ENCODE results near the gene LILRA2. TPM values are rescaled to one million over a fixed set of nuclear protein-coding genes. Genes with fewer than 3 reads are reported as not detected.
"Not testable (repeated sequence)": the region's sequence is repeated elsewhere in the genome, so short reads cannot be mapped to it uniquely, and the experiment has no call there.

Gene LILRA2
- total RNA-seq, 2 experiments from 2014 or later, result 0.14 TPM; not detected in 1

- Mint-ChIP-seq H3K4me1 (no peaks in the 10 kb centered on the region), H3K9me3 (ENCODE audit: low read depth) (no peaks in the 10 kb centered on the region), H3K4me3 (no peak overlapping the region), H3K27ac (no peak overlapping the region), H3K36me3 (no peaks in the 10 kb centered on the region), H3K27me3 (peaks cover 2% of the 10 kb centered on the region)
- CTCF ChIA-PET, result no interaction called here
- DNase-seq (no peak), ATAC-seq (no peak)
Observed at GRCh38 chr19:54606891-54607784, 33.5 kb downstream of the LILRA2 start.

- Mint-ChIP-seq H3K36me3 (no peaks in the 10 kb centered on the region), H3K4me1 (no peaks in the 10 kb centered on the region), H3K27me3 (peaks cover 2% of the 10 kb centered on the region), H3K9me3 (ENCODE audit: low read depth) (no peaks in the 10 kb centered on the region), H3K27ac (no peak overlapping the region), H3K4me3 (no peak overlapping the region)
- DNase-seq, result no peak
- CTCF ChIA-PET, result no interaction called here
- no peak for ATAC-seq
Observed at GRCh38 chr19:54607785-54608150, 34.2 kb downstream of the LILRA2 start.

GRCh38 chr19:54608205-54608604 is 34.6 kb downstream of the LILRA2 start:
- H3K4me1 Mint-ChIP-seq, result no peaks in the 10 kb centered on the region
- H3K27me3 Mint-ChIP-seq, result peaks cover 2% of the 10 kb centered on the region
- H3K4me3 Mint-ChIP-seq, result no peak overlapping the region
- no peak overlapping the region for H3K27ac Mint-ChIP-seq
- ATAC-seq (no peak), DNase-seq (no peak)
- no peaks in the 10 kb centered on the region for H3K36me3 Mint-ChIP-seq
- H3K9me3 Mint-ChIP-seq (ENCODE audit: low read depth), result no peaks in the 10 kb centered on the region
- CTCF ChIA-PET, result no interaction called here

GRCh38 chr19:54608792-54609191 is 35.2 kb downstream of the LILRA2 start:
- Mint-ChIP-seq H3K27me3 (peaks cover 2% of the 10 kb centered on the region), H3K4me3 (no peak overlapping the region), H3K27ac (no peak overlapping the region), H3K4me1 (no peaks in the 10 kb centered on the region), H3K36me3 (no peaks in the 10 kb centered on the region), H3K9me3 (ENCODE audit: low read depth) (no peaks in the 10 kb centered on the region)
- CTCF ChIA-PET, result no interaction called here
- DNase-seq, result no peak
- ATAC-seq, result no peak

GRCh38 chr19:54609356-54609791 is 35.8 kb downstream of the LILRA2 start:
- H3K4me1 Mint-ChIP-seq, result no peaks in the 10 kb centered on the region
- no peak overlapping the region for H3K27ac Mint-ChIP-seq
- H3K27me3 Mint-ChIP-seq, result peaks cover 3% of the 10 kb centered on the region
- CTCF ChIA-PET, result no interaction called here
- ATAC-seq, result no peak
- no peaks in the 10 kb centered on the region for H3K36me3 Mint-ChIP-seq
- H3K4me3 Mint-ChIP-seq, result no peak overlapping the region
- H3K9me3 Mint-ChIP-seq (ENCODE audit: low read depth), result no peaks in the 10 kb centered on the region
- no peak for DNase-seq

- CTCF ChIA-PET, result no interaction called here
- Mint-ChIP-seq H3K36me3 (no peaks in the 10 kb centered on the region), H3K27ac (no peak overlapping the region), H3K4me3 (no peak overlapping the region), H3K9me3 (ENCODE audit: low read depth) (no peaks in the 10 kb centered on the region), H3K27me3 (peaks cover 10% of the 10 kb centered on the region), H3K4me1 (peaks cover 10% of the 10 kb centered on the region)
- ATAC-seq (no peak), DNase-seq (no peak)
Observed at GRCh38 chr19:54612428-54612827, 38.8 kb downstream of the LILRA2 start.

GRCh38 chr19:54614726-54615125 is 41.1 kb downstream of the LILRA2 start:
- H3K9me3 Mint-ChIP-seq (ENCODE audit: low read depth), result no peaks in the 10 kb centered on the region
- no peaks in the 10 kb centered on the region for H3K36me3 Mint-ChIP-seq
- no peak overlapping the region for H3K4me3 Mint-ChIP-seq
- ATAC-seq (no peak), DNase-seq (no peak)
- CTCF ChIA-PET, result interaction anchor here (0.6 kb wide), 1 partner anchor 351 kb away, joined by 4 read pairs; no protein-coding TSS in a partner anchor
- H3K27ac Mint-ChIP-seq, result no peak overlapping the region
- H3K27me3 Mint-ChIP-seq, result peaks cover 10% of the 10 kb centered on the region
- peaks cover 10% of the 10 kb centered on the region for H3K4me1 Mint-ChIP-seq

- no peaks in the 10 kb centered on the region for H3K36me3 Mint-ChIP-seq
- H3K9me3 Mint-ChIP-seq (ENCODE audit: low read depth), result no peaks in the 10 kb centered on the region
- CTCF ChIA-PET, result no interaction called here
- no peak overlapping the region for H3K4me3 Mint-ChIP-seq
- DNase-seq (no peak), ATAC-seq (no peak)
- H3K4me1 Mint-ChIP-seq, result peaks cover 10% of the 10 kb centered on the region
- H3K27me3 Mint-ChIP-seq, result peaks cover 10% of the 10 kb centered on the region
- no peak overlapping the region for H3K27ac Mint-ChIP-seq
Observed at GRCh38 chr19:54616057-54616456, 42.5 kb downstream of the LILRA2 start.

GRCh38 chr19:54616821-54617560 is 43.4 kb downstream of the LILRA2 start:
- no peak for DNase-seq
- Mint-ChIP-seq H3K9me3 (ENCODE audit: low read depth) (no peaks in the 10 kb centered on the region), H3K36me3 (no peaks in the 10 kb centered on the region), H3K27ac (no peak overlapping the region), H3K27me3 (peaks cover 20% of the 10 kb centered on the region), H3K4me3 (peak overlapping the region; percentile 32), H3K4me1 (peaks cover 10% of the 10 kb centered on the region)
- CTCF ChIA-PET, result interaction anchor here (0.6 to 0.8 kb wide), 3 partner anchors 36 to 350 kb away, joined by 3 read pairs; no protein-coding TSS in a partner anchor
- ATAC-seq, result no peak

GRCh38 chr19:54620464-54620863 is 46.9 kb downstream of the LILRA2 start:
- CTCF ChIA-PET, result no interaction called here
- Mint-ChIP-seq H3K27me3 (peaks cover 21% of the 10 kb centered on the region), H3K9me3 (ENCODE audit: low read depth) (no peaks in the 10 kb centered on the region), H3K27ac (no peak overlapping the region), H3K4me3 (no peak overlapping the region), H3K4me1 (peaks cover 10% of the 10 kb centered on the region), H3K36me3 (no peaks in the 10 kb centered on the region)
- no peak for ATAC-seq
- no peak for DNase-seq

GRCh38 chr19:54622431-54622830 is 48.8 kb downstream of the LILRA2 start:
- peak overlapping the region; percentile 1 for H3K4me3 Mint-ChIP-seq
- DNase-seq (no peak), ATAC-seq (no peak)
- no peaks in the 10 kb centered on the region for H3K36me3 Mint-ChIP-seq
- peaks cover 20% of the 10 kb centered on the region for H3K27me3 Mint-ChIP-seq
- CTCF ChIA-PET, result no interaction called here
- no peaks in the 10 kb centered on the region for H3K9me3 Mint-ChIP-seq (ENCODE audit: low read depth)
- H3K27ac Mint-ChIP-seq, result peak overlapping the region; percentile 3
- no peaks in the 10 kb centered on the region for H3K4me1 Mint-ChIP-seq

GRCh38 chr19:54624234-54624633 is 50.6 kb downstream of the LILRA2 start:
- H3K27me3 Mint-ChIP-seq, result peaks cover 27% of the 10 kb centered on the region
- DNase-seq; H3K9me3 Mint-ChIP-seq (ENCODE audit: low read depth); CTCF ChIA-PET; H3K27ac Mint-ChIP-seq; H3K36me3 Mint-ChIP-seq; H3K4me1 Mint-ChIP-seq; H3K4me3 Mint-ChIP-seq: not testable (repeated sequence)
- peak; percentile 16 for ATAC-seq

GRCh38 chr19:54624934-54625730 is 51.5 kb downstream of the LILRA2 start:
- H3K27ac Mint-ChIP-seq; ATAC-seq; DNase-seq; H3K4me1 Mint-ChIP-seq; CTCF ChIA-PET; H3K9me3 Mint-ChIP-seq (ENCODE audit: low read depth); H3K36me3 Mint-ChIP-seq; H3K4me3 Mint-ChIP-seq: not testable (repeated sequence)
- peaks cover 32% of the 10 kb centered on the region for H3K27me3 Mint-ChIP-seq

All from activated CD8-positive, alpha-beta memory T cell treated with anti-CD3 and anti-CD28 coated beads, Interleukin-2, amount 10 ng/mL, durations not matched to agents 7 days and 5 days (primary cell).